HTR-8/SVneo (cell line): ENCODE results near the gene RCCD1.
"Not testable (repeated sequence)": the region's sequence is repeated elsewhere in the genome, so short reads cannot be mapped to it uniquely, and the experiment has no call there.

Source experiments
- DNase-seq: peaks from one replicate; pipeline ENCODE4 v3.0.0; 2011; ENCODE audit warnings: low spot score, mixed read lengths; ENCODE audit not compliant: insufficient read length
- FAIRE-seq: peaks from 2 replicates; lab custom pipeline; 2011; peaks lifted over from hg19 to GRCh38; lab: Jason Lieb, UNC

Gene RCCD1

GRCh38 chr15:90916461-90916860, 38.2 kb upstream of the RCCD1 start:
- FAIRE-seq (no peak), DNase-seq (no peak)

GRCh38 chr15:90917569-90917968, 37.1 kb upstream of the RCCD1 start:
- DNase-seq, result no peak
- peak; percentile 16 for FAIRE-seq

DNA sequence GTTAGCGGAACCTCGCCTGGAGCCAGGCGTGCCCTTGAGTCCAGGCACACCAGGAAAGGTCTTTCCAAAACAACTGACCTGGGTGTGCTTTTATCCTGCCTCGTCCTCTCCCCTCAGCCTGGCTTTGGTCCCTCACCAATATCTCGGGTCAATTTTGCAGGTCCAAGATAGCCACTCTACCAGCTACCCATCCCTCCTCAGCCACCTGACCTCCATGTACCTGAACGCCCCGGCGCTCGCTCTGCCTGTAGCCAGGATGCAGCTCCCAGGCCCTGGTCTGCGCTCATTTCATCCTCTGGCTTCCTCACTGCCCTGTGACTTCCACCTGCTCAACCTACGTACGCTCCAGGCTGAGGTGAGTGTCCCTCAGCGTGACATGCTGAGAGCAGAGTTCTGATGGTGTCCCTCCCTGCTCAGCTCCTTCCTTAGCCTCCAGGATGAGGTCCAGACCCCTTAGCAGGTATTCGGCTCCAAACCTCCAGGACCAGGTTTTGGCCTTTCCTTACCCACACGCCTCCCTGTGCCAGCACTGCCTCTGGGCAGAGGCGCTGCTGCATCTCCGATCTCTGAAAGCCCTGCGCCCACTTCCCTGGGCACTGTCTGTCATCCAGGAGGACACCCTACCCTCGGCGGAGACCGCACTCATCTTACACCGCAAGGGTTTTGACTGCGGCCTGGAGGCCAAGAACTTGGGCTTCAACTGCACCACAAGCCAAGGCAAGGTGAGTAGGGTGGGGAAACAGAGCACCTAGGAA, 36.5 kb upstream of the RCCD1 start:
- FAIRE-seq (peak; percentile 54), DNase-seq (no peak)

DNA sequence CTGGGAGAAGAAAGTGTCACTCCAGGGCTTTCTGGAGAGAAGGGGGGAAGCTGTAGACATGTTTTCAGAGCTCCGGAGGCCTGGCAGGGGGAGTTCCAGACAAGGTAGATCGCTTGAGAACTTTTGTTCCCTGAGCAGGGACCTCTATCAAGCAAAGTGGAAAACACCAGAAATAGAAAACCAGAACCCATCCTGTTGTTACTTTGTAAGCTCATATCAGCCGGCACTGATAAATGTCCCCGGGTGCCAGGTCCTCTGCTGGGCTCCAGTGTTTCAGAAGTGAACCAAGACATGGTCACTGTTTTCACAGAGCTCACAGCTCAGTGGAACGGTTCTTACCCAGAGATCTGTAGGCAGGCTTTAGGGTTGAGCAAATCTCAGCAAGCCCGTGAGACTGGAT, 35.8 kb upstream of the RCCD1 start:
- DNase-seq (no peak), FAIRE-seq (no peak)

- FAIRE-seq (no peak), DNase-seq (no peak)
Observed at GRCh38 chr15:90921887-90922286, 32.8 kb upstream of the RCCD1 start.

DNA sequence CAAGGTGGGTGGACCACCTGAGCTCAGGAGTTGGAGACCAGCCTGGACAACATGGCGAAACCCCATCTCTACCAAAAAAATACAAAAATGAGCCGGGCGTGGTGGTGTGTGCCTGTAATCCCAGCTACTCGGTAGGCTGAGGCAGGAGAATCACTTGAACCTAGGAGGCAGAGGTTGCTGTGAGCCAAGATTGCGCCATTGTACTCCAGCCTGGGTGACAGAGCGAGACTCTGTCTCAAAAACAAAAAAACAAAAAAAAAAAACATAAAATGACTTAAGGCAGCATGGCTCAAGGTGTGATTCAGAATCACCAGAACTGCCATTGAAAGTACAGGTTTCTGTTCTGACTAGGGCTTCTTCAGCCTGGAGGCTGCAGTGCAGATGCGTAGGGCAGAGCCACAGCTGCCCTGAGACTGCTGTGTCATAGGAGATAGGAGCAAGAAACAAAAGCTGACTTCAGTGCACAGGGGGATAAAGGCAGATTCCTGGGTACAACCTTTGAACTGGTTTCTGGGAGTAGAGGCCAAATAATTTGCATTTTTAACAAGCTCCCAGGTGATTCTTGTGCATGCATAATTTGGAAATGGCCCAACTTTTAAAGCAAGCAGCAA, 31.9 kb upstream of the RCCD1 start:
- FAIRE-seq, DNase-seq: not testable (repeated sequence)

- DNase-seq (no peak), FAIRE-seq (no peak)
Observed at GRCh38 chr15:90924375-90924774, 30.3 kb upstream of the RCCD1 start.

GRCh38 chr15:90926766-90927165, 27.9 kb upstream of the RCCD1 start:
- FAIRE-seq, DNase-seq: not testable (repeated sequence)

GRCh38 chr15:90928106-90928505, 26.6 kb upstream of the RCCD1 start:
- not testable (repeated sequence) for FAIRE-seq, DNase-seq

- DNase-seq (no peak), FAIRE-seq (no peak)
Observed at GRCh38 chr15:90929246-90930019, 25.3 kb upstream of the RCCD1 start.

GRCh38 chr15:90930861-90931574, 23.7 kb upstream of the RCCD1 start:
- DNase-seq (no peak), FAIRE-seq (no peak)

DNA sequence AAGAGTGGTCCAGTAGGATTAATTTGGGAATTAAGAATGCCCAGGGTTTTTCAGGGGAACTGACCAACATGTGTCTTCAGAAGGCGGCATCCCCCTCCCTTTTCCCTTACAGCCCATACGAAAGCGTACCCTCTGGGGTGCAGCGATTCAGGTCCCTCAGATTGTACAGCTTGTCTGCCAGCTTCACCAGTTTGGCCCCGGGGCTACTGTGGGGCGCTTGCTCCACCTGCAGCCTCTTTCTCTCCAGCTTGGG, 23.2 kb upstream of the RCCD1 start:
- FAIRE-seq (no peak), DNase-seq (no peak)

GRCh38 chr15:90931828-90932659, 22.6 kb upstream of the RCCD1 start, which contains the start of gene HDDC3:
TSS of gene HDDC3 (minus strand) at chr15:90932549. CDS start at chr15:90932540, 9 bp downstream.
- FAIRE-seq (no peak), DNase-seq (peak; percentile 89)

- FAIRE-seq (no peak), DNase-seq (no peak)
Observed at GRCh38 chr15:90932660-90932991, 22.1 kb upstream of the RCCD1 start.

DNA sequence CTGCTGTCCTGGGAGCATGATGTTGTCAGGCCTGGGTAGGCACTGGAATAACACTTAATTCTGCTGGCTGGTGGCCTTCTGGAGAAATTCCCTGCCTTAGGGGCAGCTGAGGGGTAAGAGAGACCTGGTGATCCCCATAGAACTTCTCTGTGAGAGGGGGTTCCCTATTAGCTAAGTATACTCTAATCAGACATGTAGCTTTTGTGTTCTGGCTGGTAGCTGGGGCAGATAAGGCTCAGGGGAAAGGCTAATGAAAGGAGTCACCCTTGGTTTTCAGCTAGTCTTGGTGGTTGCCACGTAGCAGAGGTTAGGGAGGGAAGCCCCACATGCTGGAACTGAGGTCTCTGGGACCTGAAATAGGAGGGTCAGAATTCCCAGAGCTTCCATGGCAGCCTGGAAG, 21.4 kb upstream of the RCCD1 start:
- FAIRE-seq (no peak), DNase-seq (no peak)

DNA sequence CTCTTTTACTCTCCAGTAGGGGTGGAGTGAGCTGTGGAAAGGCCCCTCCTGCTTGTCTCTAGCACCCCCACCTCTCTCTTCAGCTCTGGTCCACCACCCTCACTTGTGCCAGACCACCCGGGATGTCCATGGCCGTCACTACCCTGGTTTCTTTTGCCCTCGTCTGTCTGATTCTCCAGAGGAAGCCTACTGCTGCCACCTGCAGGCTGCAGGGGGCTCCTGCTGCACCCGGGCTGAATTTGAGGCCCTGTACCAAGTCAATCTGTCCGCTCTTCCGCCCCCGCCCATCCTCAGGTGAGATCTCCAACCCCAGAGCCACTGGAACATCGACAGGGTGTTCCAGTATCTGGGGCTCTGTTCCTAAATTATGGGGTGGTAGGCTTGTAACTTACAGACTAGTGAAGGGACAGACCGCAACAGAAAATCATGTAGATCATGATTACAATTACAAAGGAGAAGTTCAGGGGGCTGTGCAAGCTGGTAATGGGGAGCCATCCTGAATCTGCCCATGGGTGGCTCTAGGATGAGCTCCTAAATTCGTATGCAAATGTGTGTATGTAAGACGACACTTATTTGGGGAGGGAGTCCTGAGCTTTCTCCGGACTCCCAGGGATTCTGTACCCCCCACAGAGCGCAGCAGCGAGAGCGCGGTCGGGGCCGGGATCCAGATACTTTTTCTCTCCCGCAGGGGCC, 20.3 kb upstream of the RCCD1 start:
- peak; percentile 90 for DNase-seq
- FAIRE-seq, result no peak

- no peak for FAIRE-seq
- peak; percentile 91 for DNase-seq
Observed at GRCh38 chr15:90934949-90935751, 19.5 kb upstream of the RCCD1 start, which contains the start of gene UNC45A. TSS of gene UNC45A (plus strand) at chr15:90935285. CDS start at chr15:90935325, 40 bp downstream.

- FAIRE-seq, result no peak
- DNase-seq, result no peak
Observed at GRCh38 chr15:90936823-90937222, 17.9 kb upstream of the RCCD1 start.
